Measurements from ENCODE around the gene PTPN1.
"Not testable (repeated sequence)": the region's sequence is repeated elsewhere in the genome, so short reads cannot be mapped to it uniquely, and the experiment has no call there.

PTPN1 gene

GRCh38 chr20:50535162-50535561 is 25.0 kb downstream of the PTPN1 start:
- TF ChIP-seq CTCF (IDR thresholded peaks at IDR 0.05; ENCODE audit: low read depth, low read length, missing control alignments): no peak
- DNase-seq (ENCODE audit: low read depth): no peak
- no peak overlapping the region for H3K4me3 ChIP-seq (ENCODE audit: low read depth, low read length)
- in situ Hi-C loops (cut with HindIII; ENCODE audit: low sequenced_read_pairs): no loop called here

GRCh38 chr20:50536333-50536732 is 26.1 kb downstream of the PTPN1 start:
- in situ Hi-C loops (cut with HindIII; ENCODE audit: low sequenced_read_pairs): no loop called here
- no peak for DNase-seq (ENCODE audit: low read depth)
- H3K4me3 ChIP-seq (ENCODE audit: low read depth, low read length): no peak overlapping the region
- no peak for TF ChIP-seq CTCF (IDR thresholded peaks at IDR 0.05; ENCODE audit: low read depth, low read length, missing control alignments)

- no peak for DNase-seq (ENCODE audit: low read depth)
- no peak for TF ChIP-seq CTCF (IDR thresholded peaks at IDR 0.05; ENCODE audit: low read depth, low read length, missing control alignments)
- in situ Hi-C loops (cut with HindIII; ENCODE audit: low sequenced_read_pairs): no loop called here
- H3K4me3 ChIP-seq (ENCODE audit: low read depth, low read length): no peak overlapping the region
Measured at GRCh38 chr20:50537546-50538201, 27.5 kb downstream of the PTPN1 start.

- in situ Hi-C loops (cut with HindIII; ENCODE audit: low sequenced_read_pairs): no loop called here
- DNase-seq (ENCODE audit: low read depth): no peak
- H3K4me3 ChIP-seq (ENCODE audit: low read depth, low read length): no peak overlapping the region
- no peak for TF ChIP-seq CTCF (IDR thresholded peaks at IDR 0.05; ENCODE audit: low read depth, low read length, missing control alignments)
Measured at GRCh38 chr20:50538276-50538675, 28.1 kb downstream of the PTPN1 start.

- DNase-seq (ENCODE audit: low read depth); in situ Hi-C loops (cut with HindIII; ENCODE audit: low sequenced_read_pairs); H3K4me3 ChIP-seq (ENCODE audit: low read depth, low read length): not testable (repeated sequence)
Measured at GRCh38 chr20:50539798-50540197, 29.6 kb downstream of the PTPN1 start.

- in situ Hi-C loops (cut with HindIII; ENCODE audit: low sequenced_read_pairs): no loop called here
- no peak overlapping the region for H3K4me3 ChIP-seq (ENCODE audit: low read depth, low read length)
- peak; percentile 89 for DNase-seq (ENCODE audit: low read depth)
- TF ChIP-seq CTCF (IDR thresholded peaks at IDR 0.05; ENCODE audit: low read depth, low read length, missing control alignments): peak; percentile 16
Measured at GRCh38 chr20:50540620-50541605, 30.7 kb downstream of the PTPN1 start.

- H3K4me3 ChIP-seq (ENCODE audit: low read depth, low read length): no peak overlapping the region
- no peak for TF ChIP-seq CTCF (IDR thresholded peaks at IDR 0.05; ENCODE audit: low read depth, low read length, missing control alignments)
- in situ Hi-C loops (cut with HindIII; ENCODE audit: low sequenced_read_pairs): no loop called here
- no peak for DNase-seq (ENCODE audit: low read depth)
Measured at GRCh38 chr20:50541606-50542041, 31.4 kb downstream of the PTPN1 start.

Data from astrocyte of the cerebellum (primary cell).